Measurements from ENCODE around the gene MNX1. TPM values are rescaled to one million over a fixed set of nuclear protein-coding genes. Genes with fewer than 3 reads are reported as not detected.

Gene MNX1
- total and polyA plus RNA-seq, 9 of the 15 experiments (the other 6 are each of a cell fraction or from before 2014, with no cell fraction given): 0.15 to 8.0 (median 1.4) TPM

DNA sequence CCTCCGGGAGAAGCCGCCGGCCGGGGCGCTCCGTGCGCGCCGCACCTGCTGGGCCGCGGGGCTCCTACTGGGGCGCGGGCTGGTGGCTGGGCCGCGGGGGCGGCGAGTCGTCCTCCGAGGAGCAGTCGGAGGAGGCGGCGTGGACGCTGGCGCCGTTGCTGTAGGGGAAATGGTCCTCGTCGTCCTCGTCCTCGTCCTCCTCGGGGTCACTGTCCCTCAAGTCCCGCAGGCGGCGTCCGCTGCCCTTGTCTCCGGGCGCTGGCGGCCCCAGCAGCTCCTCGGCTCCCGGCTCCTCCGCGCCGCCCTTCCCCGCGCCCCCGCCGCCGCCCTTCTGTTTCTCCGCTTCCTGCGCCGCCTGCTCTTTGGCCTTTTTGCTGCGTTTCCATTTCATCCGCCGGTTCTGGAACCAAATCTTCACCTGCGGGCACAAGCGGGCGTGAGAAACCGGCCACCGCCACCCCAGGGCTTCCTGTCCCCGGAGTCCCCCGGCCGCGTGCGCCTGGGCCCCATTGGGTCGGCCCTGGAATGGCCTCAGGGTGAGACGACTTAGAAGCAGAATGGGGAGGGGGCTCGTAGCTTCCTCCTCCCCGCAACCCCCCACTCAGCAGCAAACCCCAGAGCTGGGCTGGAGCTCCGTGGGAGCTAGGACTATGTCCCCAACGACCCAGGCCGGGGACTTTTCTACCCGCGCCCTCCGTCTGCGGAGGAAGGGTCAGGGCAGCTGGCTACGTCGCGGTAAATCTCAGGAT, 4.8 kb downstream of the MNX1 start (continued):
- TF ChIP-seq, protein P1, sequence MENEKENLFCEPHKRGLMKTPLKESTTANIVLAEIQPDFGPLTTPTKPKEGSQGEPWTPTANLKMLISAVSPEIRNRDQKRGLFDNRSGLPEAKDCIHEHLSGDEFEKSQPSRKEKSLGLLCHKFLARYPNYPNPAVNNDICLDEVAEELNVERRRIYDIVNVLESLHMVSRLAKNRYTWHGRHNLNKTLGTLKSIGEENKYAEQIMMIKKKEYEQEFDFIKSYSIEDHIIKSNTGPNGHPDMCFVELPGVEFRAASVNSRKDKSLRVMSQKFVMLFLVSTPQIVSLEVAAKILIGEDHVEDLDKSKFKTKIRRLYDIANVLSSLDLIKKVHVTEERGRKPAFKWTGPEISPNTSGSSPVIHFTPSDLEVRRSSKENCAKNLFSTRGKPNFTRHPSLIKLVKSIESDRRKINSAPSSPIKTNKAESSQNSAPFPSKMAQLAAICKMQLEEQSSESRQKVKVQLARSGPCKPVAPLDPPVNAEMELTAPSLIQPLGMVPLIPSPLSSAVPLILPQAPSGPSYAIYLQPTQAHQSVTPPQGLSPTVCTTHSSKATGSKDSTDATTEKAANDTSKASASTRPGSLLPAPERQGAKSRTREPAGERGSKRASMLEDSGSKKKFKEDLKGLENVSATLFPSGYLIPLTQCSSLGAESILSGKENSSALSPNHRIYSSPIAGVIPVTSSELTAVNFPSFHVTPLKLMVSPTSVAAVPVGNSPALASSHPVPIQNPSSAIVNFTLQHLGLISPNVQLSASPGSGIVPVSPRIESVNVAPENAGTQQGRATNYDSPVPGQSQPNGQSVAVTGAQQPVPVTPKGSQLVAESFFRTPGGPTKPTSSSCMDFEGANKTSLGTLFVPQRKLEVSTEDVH (IDR thresholded peaks at IDR 0.05; ENCODE audit: low read depth, partially characterized antibody): no peak
- TF ChIP-seq ZSCAN32 (CRISPR knock-in tag; IDR thresholded peaks at IDR 0.05): no peak
- TF ChIP-seq ZNF778 (CRISPR knock-in tag; IDR thresholded peaks at IDR 0.05): no peak

DNA sequence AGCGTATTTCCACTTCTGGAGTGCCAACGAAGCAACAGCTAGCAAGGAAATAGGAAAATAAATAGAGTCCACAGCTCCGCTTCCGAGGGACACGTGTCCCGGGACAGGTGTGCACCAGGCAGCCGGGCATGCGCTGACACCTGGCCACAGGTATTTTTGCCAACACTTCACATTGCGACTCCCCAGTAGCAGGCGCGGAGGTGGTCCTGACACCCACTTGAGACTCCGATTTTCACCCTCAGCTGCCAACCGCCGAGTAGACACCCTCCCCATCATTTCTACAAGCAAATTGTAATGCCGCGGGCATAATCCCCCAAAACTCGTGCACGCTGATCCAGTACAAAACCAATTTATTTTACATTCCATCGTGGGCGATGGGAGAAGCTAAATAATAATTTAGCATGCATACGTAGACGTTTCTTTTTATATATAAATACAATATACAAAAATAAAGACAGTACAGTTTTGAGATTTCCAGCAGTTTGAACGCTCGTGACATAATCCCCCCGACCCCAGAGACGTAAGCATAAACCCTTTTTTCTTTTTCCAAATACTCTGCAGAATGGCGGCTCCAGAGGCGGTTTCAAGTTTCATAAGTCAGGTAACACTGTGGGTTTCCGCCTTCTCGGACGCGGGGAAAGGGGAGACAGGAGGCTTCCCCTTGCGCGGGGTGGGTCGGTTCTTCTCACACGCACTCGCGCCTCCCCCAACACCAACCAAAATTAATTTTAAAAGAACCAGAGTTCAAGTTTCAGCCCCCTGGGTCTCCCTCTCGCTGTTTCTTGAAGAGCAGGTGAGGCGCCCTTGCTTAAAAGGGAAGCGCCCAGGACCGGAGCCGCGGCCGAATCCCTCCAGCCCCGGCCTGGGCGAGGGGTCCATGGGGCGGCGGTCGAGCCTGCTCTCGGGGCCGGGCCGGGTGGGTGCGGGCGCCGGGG, 5.7 kb downstream of the MNX1 start:
- H3K4me2 ChIP-seq (ENCODE audit: insufficient read depth, low read length): no peak overlapping the region
- in situ Hi-C loops (cut with MboI): no loop called here
- 80% methylated on average over 44 of the region's 56 CpGs for WGBS (ENCODE audit: insufficient coverage, low coverage, missing lambda C conversion rate)
- ATAC-seq (no peak), DNase-seq (ENCODE audit: extremely low read depth in 1 of 4, low spot score in 3 of 4) (no peak), FAIRE-seq (no peak)
- H3K27ac ChIP-seq (ENCODE audit: extremely low read depth, low read depth, low read length): no peak overlapping the region
- H3K9ac ChIP-seq (ENCODE audit: insufficient read depth in 1 of 2, low read depth in 2 of 2, low read length in 2 of 2): no peak overlapping the region
- intact Hi-C loops (cut with micrococcal nuclease): no loop called here
- H3K27me3 ChIP-seq (ENCODE audit: control insufficient read depth in 2 of 2, insufficient read depth in 2 of 2, low read length in 2 of 2): peaks cover 0 to 9% of the 10 kb centered on the region in 2 experiments; a peak in 1 of 5 replicates
- H4K20me1 ChIP-seq (replicated peaks; ENCODE audit: control insufficient read depth, insufficient read depth, low read length): no peaks in the 10 kb centered on the region
- POLR2A ChIA-PET: interaction anchor here (0.6 to 0.9 kb wide), 4 partner anchors 11 to 1867 kb away, joined by 3 to 4 read pairs (median 4); no protein-coding TSS in a partner anchor
- H3K4me1 ChIP-seq (replicated peaks in 1 of 2; ENCODE audit: control insufficient read depth in 2 of 2, insufficient read depth in 2 of 2, low read length in 2 of 2): peaks cover 11 to 43% of the 10 kb centered on the region in 2 experiments
- no peak overlapping the region for H3K4me3 ChIP-seq
- H3K9me3 ChIP-seq (replicated peaks; ENCODE audit: control insufficient read depth, insufficient read depth, low read depth, low read length): no peaks in the 10 kb centered on the region
- H3K9me1 ChIP-seq (ENCODE audit: control insufficient read depth, insufficient read depth, low read length): no peaks in the 10 kb centered on the region
- no peaks in the 10 kb centered on the region for H3K36me3 ChIP-seq (ENCODE audit: control insufficient read depth, insufficient read depth, low read length)
- no peaks in the 10 kb centered on the region for H3K79me2 ChIP-seq (ENCODE audit: control insufficient read depth, insufficient read depth, low read length)
- no peak overlapping the region for H2AFZ ChIP-seq (ENCODE audit: low read depth, low read length)
- CTCF ChIA-PET (ENCODE audit: low intra/inter-chr PET ratio): no interaction called here
- BruUV-seq (replicated peaks): no TSS peak
- TF ChIP-seq, protein P2, sequence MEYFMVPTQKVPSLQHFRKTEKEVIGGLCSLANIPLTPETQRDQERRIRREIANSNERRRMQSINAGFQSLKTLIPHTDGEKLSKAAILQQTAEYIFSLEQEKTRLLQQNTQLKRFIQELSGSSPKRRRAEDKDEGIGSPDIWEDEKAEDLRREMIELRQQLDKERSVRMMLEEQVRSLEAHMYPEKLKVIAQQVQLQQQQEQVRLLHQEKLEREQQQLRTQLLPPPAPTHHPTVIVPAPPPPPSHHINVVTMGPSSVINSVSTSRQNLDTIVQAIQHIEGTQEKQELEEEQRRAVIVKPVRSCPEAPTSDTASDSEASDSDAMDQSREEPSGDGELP (CRISPR knock-in tag; IDR thresholded peaks at IDR 0.05; ENCODE audit: borderline replicate concordance): no peak
- TF ChIP-seq TOE1 (IDR thresholded peaks at IDR 0.05; ENCODE audit: borderline replicate concordance) (no peak), TOE1 (CRISPR knock-in tag; IDR thresholded peaks at IDR 0.05; ENCODE audit: borderline replicate concordance, low read depth) (no peak), ZNF695 (CRISPR knock-in tag; IDR thresholded peaks at IDR 0.05) (no peak), MCM2 (IDR thresholded peaks at IDR 0.05; ENCODE audit: low read depth) (no peak), STAG1 (CRISPR knock-in tag; IDR thresholded peaks at IDR 0.05; ENCODE audit: borderline replicate concordance) (no peak), FOXA1 (IDR thresholded peaks at IDR 0.05; ENCODE audit: borderline replicate concordance) (no peak)
- TF ChIP-seq, protein P3, sequence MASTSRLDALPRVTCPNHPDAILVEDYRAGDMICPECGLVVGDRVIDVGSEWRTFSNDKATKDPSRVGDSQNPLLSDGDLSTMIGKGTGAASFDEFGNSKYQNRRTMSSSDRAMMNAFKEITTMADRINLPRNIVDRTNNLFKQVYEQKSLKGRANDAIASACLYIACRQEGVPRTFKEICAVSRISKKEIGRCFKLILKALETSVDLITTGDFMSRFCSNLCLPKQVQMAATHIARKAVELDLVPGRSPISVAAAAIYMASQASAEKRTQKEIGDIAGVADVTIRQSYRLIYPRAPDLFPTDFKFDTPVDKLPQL (IDR thresholded peaks at IDR 0.05; ENCODE audit: extremely low read depth, insufficient read length): no peak
- TF ChIP-seq, protein P4, sequence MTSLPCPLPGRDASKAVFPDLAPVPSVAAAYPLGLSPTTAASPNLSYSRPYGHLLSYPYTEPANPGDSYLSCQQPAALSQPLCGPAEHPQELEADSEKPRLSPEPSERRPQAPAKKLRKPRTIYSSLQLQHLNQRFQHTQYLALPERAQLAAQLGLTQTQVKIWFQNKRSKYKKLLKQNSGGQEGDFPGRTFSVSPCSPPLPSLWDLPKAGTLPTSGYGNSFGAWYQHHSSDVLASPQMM (CRISPR knock-in tag; IDR thresholded peaks at IDR 0.05): no peak
